ENCODE results near the gene C8A.

C8A gene

GRCh38 chr1:56837244-56837939 is 17.2 kb upstream of the C8A start:
- DNase-seq = no peak

GRCh38 chr1:56838759-56839158 is 15.8 kb upstream of the C8A start:
- DNase-seq = no peak

GRCh38 chr1:56843544-56843943 is 11.1 kb upstream of the C8A start:
- DNase-seq = no peak

- DNase-seq = no peak
Measured at GRCh38 chr1:56844545-56845136, 10.0 kb upstream of the C8A start.

- no peak for DNase-seq
Measured at GRCh38 chr1:56845343-56845742, 9.3 kb upstream of the C8A start.

GRCh38 chr1:56849750-56850149 is 4.8 kb upstream of the C8A start:
- no peak for DNase-seq

GRCh38 chr1:56850411-56850810 is 4.2 kb upstream of the C8A start:
- DNase-seq = no peak

- DNase-seq = no peak
Measured at GRCh38 chr1:56850922-56851321, 3.7 kb upstream of the C8A start.

GRCh38 chr1:56852476-56852875 is 2.1 kb upstream of the C8A start:
- DNase-seq = no peak

- DNase-seq = no peak
Measured at GRCh38 chr1:56855190-56855589, 593 bp downstream of the C8A start.

GRCh38 chr1:56856186-56856585 is 1.6 kb downstream of the C8A start:
- no peak for DNase-seq

- DNase-seq = no peak
Measured at GRCh38 chr1:56859287-56859686, 4.7 kb downstream of the C8A start.

GRCh38 chr1:56863265-56863992 is 8.8 kb downstream of the C8A start:
- DNase-seq = no peak

- DNase-seq = no peak
Measured at GRCh38 chr1:56864430-56864829, 9.8 kb downstream of the C8A start.

- DNase-seq = no peak
Measured at GRCh38 chr1:56866656-56867055, 12.1 kb downstream of the C8A start.

- DNase-seq = no peak
Measured at GRCh38 chr1:56867491-56867890, 12.9 kb downstream of the C8A start.

GRCh38 chr1:56868761-56869160 is 14.2 kb downstream of the C8A start:
- DNase-seq = no peak

- DNase-seq = no peak
Measured at GRCh38 chr1:56872597-56872996, 18.0 kb downstream of the C8A start.

- DNase-seq = no peak
Measured at GRCh38 chr1:56873213-56873612, 18.6 kb downstream of the C8A start.

- no peak for DNase-seq
Measured at GRCh38 chr1:56874689-56875088, 20.1 kb downstream of the C8A start.

- no peak for DNase-seq
Measured at GRCh38 chr1:56877973-56878372, 23.4 kb downstream of the C8A start.

- no peak for DNase-seq
Measured at GRCh38 chr1:56880774-56881173, 26.2 kb downstream of the C8A start.

- DNase-seq = no peak
Measured at GRCh38 chr1:56881417-56881816, 26.8 kb downstream of the C8A start.
